HCT116 (cell line): Measurements from ENCODE around the gene PRTG. TPM values are rescaled to one million over a fixed set of nuclear protein-coding genes. Genes with fewer than 3 reads are reported as not detected.

Experiments
- ATAC-seq: fragments of 200-7000 bp; cut with Tn5 transposase; 2 replicates; pipeline ENCODE4 v1.9.1; 2020; ENCODE audit warnings: mild to moderate bottlenecking, moderate library complexity
- BruUV-seq: library from RNA; stranded (reverse); fragments of 400-500 nt; replicated peaks from 2 replicates; lab custom pipeline; 2021; lab: Mats Ljungman, UMichigan
- CTCF ChIA-PET: fragments of 300-600 bp; sonication (Branson Sonifier 250); formaldehyde crosslinking; loops from one replicate; lab custom pipeline; 2021; ENCODE audit warnings: antibody characterized with exemption; lab: Charles Lee
- POLR2A ChIA-PET: fragments of 300-600, 350-600 bp; sonication (Branson Sonifier 250); formaldehyde crosslinking; loops from one replicate; lab custom pipeline; 2021; ENCODE audit warnings: antibody characterized with exemption; lab: Charles Lee
- RAD21 ChIA-PET, 2 experiments: fragments of 300-600 bp; sonication (Branson Sonifier 250); formaldehyde crosslinking; loops; one replicate each; lab custom pipeline; 2023; ENCODE audit warnings: low total read pairs in 2 of 2; ENCODE audit not compliant: uncharacterized antibody in 2 of 2, unreplicated experiment in 2 of 2, low non-redundant PET in 1 of 2; lab: Charles Lee
- DNase-seq: peaks from one replicate; pipeline ENCODE4 v3.0.0-alpha.2; 2010; ENCODE audit warnings: low read depth, low spot score
- H2AFZ ChIP-seq: fragments of 200-600 bp; shearing (Covaris generic), sonication (generic); 2 replicates; pipeline ENCODE4 v1.6.1; 2017; ENCODE audit warnings: low read depth, mixed run types, mixed read lengths, antibody characterized with exemption, low read length; ENCODE audit not compliant: poor library complexity, severe bottlenecking
- H3K27ac ChIP-seq: 2 replicates; pipeline ENCODE4 v1.5.1; 2012; ENCODE audit warnings: low read depth, low read length
- H3K27me3 ChIP-seq: fragments of 200-600 bp; sonication (generic); 2 replicates; pipeline ENCODE4 v1.6.1; 2016; ENCODE audit warnings: mixed run types, low read length, mixed read lengths; ENCODE audit not compliant: insufficient read depth
- H3K36me3 ChIP-seq, 2 experiments: fragments of 200-500 bp in 1 of 2; fragments of 200-600 bp in 1 of 2; sonication (Bioruptor generic) in 1 of 2; sonication (generic) in 1 of 2; 2 replicates each; pipeline versions ENCODE4 v1.5.1 to v1.6.1; 2014 to 2016; ENCODE audit warnings: low read length in 2 of 2, inconsistent platforms in 1 of 2, mixed read lengths in 1 of 2, mixed run types in 1 of 2; ENCODE audit not compliant: insufficient read depth in 2 of 2, control insufficient read depth in 1 of 2
- H3K4me1 ChIP-seq, 2 experiments: fragments of 200-600 bp in 1 of 2; sonication (generic) in 1 of 2; 2 replicates each; pipeline versions ENCODE4 v1.5.1 to v1.6.1; 2012 to 2017; ENCODE audit warnings: low read length in 2 of 2, inconsistent platforms in 1 of 2, mild to moderate bottlenecking in 1 of 2, mixed read lengths in 1 of 2, mixed run types in 1 of 2, moderate library complexity in 1 of 2; ENCODE audit not compliant: insufficient read depth in 2 of 2, control insufficient read depth in 1 of 2
- H3K4me2 ChIP-seq: fragments of 200-600 bp; sonication (generic); 2 replicates; pipeline ENCODE4 v1.6.1; 2017; ENCODE audit warnings: mixed run types, low read length, mixed read lengths
- H3K4me3 ChIP-seq, 2 experiments: fragments of 200-600 bp in 1 of 2; sonication (generic) in 1 of 2; replicated peaks in 1 of 2; 2 replicates each; pipeline ENCODE4 v1.5.1; 2011 to 2016; ENCODE audit warnings: low read length in 2 of 2, control low read depth in 1 of 2, low read depth in 1 of 2, mild to moderate bottlenecking in 1 of 2, mixed read lengths in 1 of 2, mixed run types in 1 of 2
- H3K79me2 ChIP-seq: fragments of 200-600 bp; sonication (generic); 2 replicates; pipeline ENCODE4 v1.6.1; 2017; ENCODE audit warnings: mild to moderate bottlenecking, mixed run types, low read length, moderate library complexity, mixed read lengths; ENCODE audit not compliant: insufficient read depth
- H3K9ac ChIP-seq: fragments of 200-600 bp; sonication (generic); 2 replicates; pipeline ENCODE4 v1.6.1; 2016; ENCODE audit warnings: low read length, mixed read lengths
- H3K9me2 ChIP-seq: fragments of 200-600 bp; sonication (generic), shearing (Covaris generic); 2 replicates; pipeline ENCODE4 v1.6.1; 2017; ENCODE audit warnings: mixed run types, mild to moderate bottlenecking, moderate library complexity; ENCODE audit not compliant: insufficient read depth
- H3K9me3 ChIP-seq, 2 experiments: fragments of 200-500 bp in 1 of 2; fragments of 200-600 bp in 1 of 2; sonication (Bioruptor generic) in 1 of 2; sonication (generic) in 1 of 2; 2 replicates each; pipeline ENCODE4 v1.6.1; 2014 to 2017; ENCODE audit warnings: low read length in 2 of 2, mixed read lengths in 2 of 2, inconsistent platforms in 1 of 2, low read depth in 1 of 2, mild to moderate bottlenecking in 1 of 2, mixed run types in 1 of 2, moderate library complexity in 1 of 2; ENCODE audit not compliant: control insufficient read depth in 1 of 2, insufficient read depth in 1 of 2
- H4K20me1 ChIP-seq: fragments of 200-600 bp; sonication (generic), shearing (Covaris generic); 2 replicates; pipeline ENCODE4 v1.6.1; 2017; ENCODE audit warnings: mixed run types, mild to moderate bottlenecking, moderate library complexity; ENCODE audit not compliant: insufficient read depth
- CBX3 ChIP-seq: IDR thresholded peaks from 2 replicates; pipeline ENCODE4 v1.6.1; 2012; ENCODE audit warnings: low read depth
- CEBPB ChIP-seq: IDR thresholded peaks from 2 replicates; pipeline ENCODE4 v1.6.1; 2012; ENCODE audit warnings: low read depth
- EGR1 ChIP-seq: IDR thresholded peaks from 2 replicates; pipeline ENCODE4 v1.6.1; 2012; ENCODE audit warnings: low read depth
- EZH2 ChIP-seq: fragments of 200-600 bp; sonication (generic); IDR thresholded peaks from 2 replicates; pipeline ENCODE4 v1.6.1; 2017; ENCODE audit warnings: antibody characterized with exemption, mixed run types
- JUND ChIP-seq: IDR thresholded peaks from 2 replicates; pipeline ENCODE4 v1.6.1; 2012
- SP1 ChIP-seq: IDR thresholded peaks from 2 replicates; pipeline ENCODE4 v1.6.1; 2012; ENCODE audit warnings: low read depth
- YY1 ChIP-seq: IDR thresholded peaks from 2 replicates; pipeline ENCODE4 v1.6.1; 2011; ENCODE audit warnings: low read length, low read depth, moderate library complexity, mild to moderate bottlenecking; ENCODE audit not compliant: insufficient replicate concordance; ENCODE audit errors: extremely low read depth
- ZNF274 ChIP-seq: fragments of 200-500 bp; sonication (Bioruptor generic); IDR thresholded peaks from 2 replicates; pipeline ENCODE4 v1.6.1; 2014; ENCODE audit warnings: mild to moderate bottlenecking, low read depth, low read length, inconsistent platforms
- intact Hi-C: fragments of 100-400 bp; cut with micrococcal nuclease; formaldehyde crosslinking; loops from 2 replicates; pipeline ENCODE4 v1.10.0; 2022
- total RNA-seq: library from RNA; stranded (reverse); gene quantifications from one replicate; pipeline ENCODE4 v1.2.1, GENCODE V29; 2021; ENCODE audit not compliant: unreplicated experiment
- TF ChIP-seq, protein P1 (sequence below), 3 experiments: fragments of 200-600 bp in 1 of 3; sonication (generic) in 1 of 3; IDR thresholded peaks in 2 of 3; conservative IDR thresholded peaks in 1 of 3; 2 replicates each; pipeline ENCODE4 v1.5.1; 2012 to 2017; ENCODE audit warnings: low read depth in 2 of 3, low read length in 2 of 3, antibody characterized with exemption in 1 of 3, borderline replicate concordance in 1 of 3, control low read depth in 1 of 3, mild to moderate bottlenecking in 1 of 3, mixed read lengths in 1 of 3, mixed run types in 1 of 3, moderate library complexity in 1 of 3; ENCODE audit not compliant: insufficient read depth in 1 of 3
- TF ChIP-seq, protein P2 (sequence below): IDR thresholded peaks from 2 replicates; pipeline ENCODE4 v1.6.1; 2012

The PRTG gene
- total RNA-seq, 1 experiment from 2014 or later: not detected

DNA sequence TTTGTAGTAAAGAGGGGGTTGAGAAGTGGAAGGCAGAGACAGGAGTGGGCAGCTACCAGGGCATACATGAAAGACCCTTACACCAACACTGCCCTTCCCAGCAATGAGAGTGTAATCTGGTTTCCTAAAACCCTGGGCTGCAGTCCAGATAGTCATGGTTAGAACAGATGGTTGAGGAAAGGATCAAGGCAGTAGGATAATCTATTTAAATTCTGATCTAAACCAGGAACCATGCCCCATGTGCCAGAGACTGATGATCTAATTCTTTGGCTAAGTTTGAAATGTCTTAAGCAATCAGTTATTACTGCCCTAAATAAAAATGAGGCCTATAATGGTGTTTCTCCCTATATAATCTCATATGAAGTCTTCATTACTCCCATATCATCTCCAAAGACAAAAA lies 59.6 kb downstream of the PRTG start:
- Histone ChIP-seq H3K9me3 (no peaks in the 10 kb centered on the region), H3K4me1 (no peaks in the 10 kb centered on the region)
- TF ChIP-seq EGR1 (no peak), EZH2 (no peak), YY1 (no peak), JUND (no peak), ZNF274 (no peak)
- TF ChIP-seq, protein P1, sequence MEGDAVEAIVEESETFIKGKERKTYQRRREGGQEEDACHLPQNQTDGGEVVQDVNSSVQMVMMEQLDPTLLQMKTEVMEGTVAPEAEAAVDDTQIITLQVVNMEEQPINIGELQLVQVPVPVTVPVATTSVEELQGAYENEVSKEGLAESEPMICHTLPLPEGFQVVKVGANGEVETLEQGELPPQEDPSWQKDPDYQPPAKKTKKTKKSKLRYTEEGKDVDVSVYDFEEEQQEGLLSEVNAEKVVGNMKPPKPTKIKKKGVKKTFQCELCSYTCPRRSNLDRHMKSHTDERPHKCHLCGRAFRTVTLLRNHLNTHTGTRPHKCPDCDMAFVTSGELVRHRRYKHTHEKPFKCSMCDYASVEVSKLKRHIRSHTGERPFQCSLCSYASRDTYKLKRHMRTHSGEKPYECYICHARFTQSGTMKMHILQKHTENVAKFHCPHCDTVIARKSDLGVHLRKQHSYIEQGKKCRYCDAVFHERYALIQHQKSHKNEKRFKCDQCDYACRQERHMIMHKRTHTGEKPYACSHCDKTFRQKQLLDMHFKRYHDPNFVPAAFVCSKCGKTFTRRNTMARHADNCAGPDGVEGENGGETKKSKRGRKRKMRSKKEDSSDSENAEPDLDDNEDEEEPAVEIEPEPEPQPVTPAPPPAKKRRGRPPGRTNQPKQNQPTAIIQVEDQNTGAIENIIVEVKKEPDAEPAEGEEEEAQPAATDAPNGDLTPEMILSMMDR (IDR thresholded peaks at IDR 0.05 in 2 of 3, conservative IDR thresholded peaks at IDR 0.05 in 1 of 3; ENCODE audit: borderline replicate concordance in 1 of 3, insufficient read depth in 1 of 3, low read depth in 2 of 3, low read length in 2 of 3): no peak
- TF ChIP-seq, protein P2, sequence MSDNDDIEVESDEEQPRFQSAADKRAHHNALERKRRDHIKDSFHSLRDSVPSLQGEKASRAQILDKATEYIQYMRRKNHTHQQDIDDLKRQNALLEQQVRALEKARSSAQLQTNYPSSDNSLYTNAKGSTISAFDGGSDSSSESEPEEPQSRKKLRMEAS: no peak
- TF ChIP-seq, all 23 proteins: peak for 0
- Histone ChIP-seq H3K9ac (no peak overlapping the region), H3K4me2 (no peak overlapping the region), H3K36me3 (no peaks in the 10 kb centered on the region), H3K27ac (no peak overlapping the region), H3K9me2 (0 out of 2 replicates have a peak, but pooled peaks cover 3% of the 10 kb centered on the region), H3K79me2 (no peaks in the 10 kb centered on the region), H3K27me3 (no peaks in the 10 kb centered on the region), H4K20me1 (no peaks in the 10 kb centered on the region), H3K4me3 (no peak overlapping the region), H2AFZ (no peak overlapping the region)
- no TSS peak for BruUV-seq
- DNase-seq (no peak), ATAC-seq (no peak)
- POLR2A ChIA-PET: no interaction called here
- CTCF ChIA-PET: no interaction called here
- intact Hi-C loops: no loop called here
- RAD21 ChIA-PET: no interaction called here

DNA sequence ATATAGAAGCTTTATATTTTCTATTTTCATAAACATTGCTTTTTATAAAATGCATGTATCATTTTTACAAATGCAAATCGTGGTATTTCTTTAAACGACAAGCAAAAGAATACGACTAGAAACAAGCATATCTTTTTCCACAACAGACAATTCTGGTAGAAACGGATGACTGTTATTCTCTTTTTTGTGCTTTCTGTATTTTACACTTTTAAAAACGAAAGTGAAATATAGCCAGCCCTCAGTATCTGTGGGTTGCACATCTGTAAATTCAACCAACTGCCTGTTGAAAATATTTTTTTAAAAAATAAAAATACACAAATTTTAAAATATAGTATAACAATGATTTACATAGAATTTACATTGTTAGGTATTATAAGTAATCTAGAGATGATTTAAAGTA lies 61.3 kb downstream of the PRTG start:
- CTCF ChIA-PET: no interaction called here
- BruUV-seq: no TSS peak

More for the DNA sequence above, 61.3 kb downstream of the PRTG start:
- Histone ChIP-seq H3K4me1 (no peaks in the 10 kb centered on the region), H3K4me2 (no peak overlapping the region)
- no peak for DNase-seq
- no peak for TF ChIP-seq SP1
- TF ChIP-seq CEBPB: no peak
- TF ChIP-seq EZH2: no peak
- no peak for TF ChIP-seq CBX3
- TF ChIP-seq, all 23 proteins: peak for 0
- Histone ChIP-seq H2AFZ (no peak overlapping the region), H3K9me2 (0 out of 2 replicates have a peak, but pooled peaks cover 3% of the 10 kb centered on the region), H3K36me3 (no peaks in the 10 kb centered on the region), H3K79me2 (no peaks in the 10 kb centered on the region), H3K9me3 (no peaks in the 10 kb centered on the region), H3K27me3 (no peaks in the 10 kb centered on the region), H3K27ac (no peak overlapping the region), H3K9ac (no peak overlapping the region), H3K4me3 (no peak overlapping the region), H4K20me1 (no peaks in the 10 kb centered on the region)
- POLR2A ChIA-PET: no interaction called here
- intact Hi-C loops: no loop called here
- RAD21 ChIA-PET: no interaction called here
- ATAC-seq: no peak
